ENCODE measurements around the gene WWOX. TPM values are rescaled to one million over a fixed set of nuclear protein-coding genes. Genes with fewer than 3 reads are reported as not detected.

Gene WWOX
- total RNA-seq, 1 donor from 2014 or later: 28.2 TPM

GRCh38 chr16:78759596-78759995 lies 660.1 kb downstream of the WWOX start:
- peaks cover 4% of the 10 kb centered on the region for H3K9me3 Mint-ChIP-seq (ENCODE audit: unreplicated experiment)
- no peaks in the 10 kb centered on the region for H3K4me1 Mint-ChIP-seq (ENCODE audit: unreplicated experiment)
- H3K27me3 Mint-ChIP-seq (ENCODE audit: unreplicated experiment): no peaks in the 10 kb centered on the region
- no peak overlapping the region for H3K27ac Mint-ChIP-seq (ENCODE audit: unreplicated experiment)
- no peak overlapping the region for H3K4me3 Mint-ChIP-seq (ENCODE audit: unreplicated experiment)
- DNase-seq (ENCODE audit: extremely low spot score, unreplicated experiment): no peak
- no peak for TF ChIP-seq CTCF (IDR thresholded peaks at IDR 0.05)
- no peaks in the 10 kb centered on the region for H3K36me3 Mint-ChIP-seq (ENCODE audit: unreplicated experiment)

GRCh38 chr16:78760611-78761010 lies 661.2 kb downstream of the WWOX start:
- H3K4me1 Mint-ChIP-seq (ENCODE audit: unreplicated experiment): no peaks in the 10 kb centered on the region
- no peaks in the 10 kb centered on the region for H3K27me3 Mint-ChIP-seq (ENCODE audit: unreplicated experiment)
- DNase-seq (ENCODE audit: extremely low spot score, unreplicated experiment): no peak
- no peak overlapping the region for H3K4me3 Mint-ChIP-seq (ENCODE audit: unreplicated experiment)
- no peaks in the 10 kb centered on the region for H3K36me3 Mint-ChIP-seq (ENCODE audit: unreplicated experiment)
- no peak overlapping the region for H3K27ac Mint-ChIP-seq (ENCODE audit: unreplicated experiment)
- no peak for TF ChIP-seq CTCF (IDR thresholded peaks at IDR 0.05)
- H3K9me3 Mint-ChIP-seq (ENCODE audit: unreplicated experiment): peaks cover 4% of the 10 kb centered on the region

GRCh38 chr16:78761427-78761826 lies 662.0 kb downstream of the WWOX start:
- peaks cover 4% of the 10 kb centered on the region for H3K9me3 Mint-ChIP-seq (ENCODE audit: unreplicated experiment)
- no peaks in the 10 kb centered on the region for H3K27me3 Mint-ChIP-seq (ENCODE audit: unreplicated experiment)
- no peak overlapping the region for H3K27ac Mint-ChIP-seq (ENCODE audit: unreplicated experiment)
- no peak for TF ChIP-seq CTCF (IDR thresholded peaks at IDR 0.05)
- no peaks in the 10 kb centered on the region for H3K4me1 Mint-ChIP-seq (ENCODE audit: unreplicated experiment)
- no peak for DNase-seq (ENCODE audit: extremely low spot score, unreplicated experiment)
- H3K4me3 Mint-ChIP-seq (ENCODE audit: unreplicated experiment): no peak overlapping the region
- H3K36me3 Mint-ChIP-seq (ENCODE audit: unreplicated experiment): no peaks in the 10 kb centered on the region

- H3K4me3 Mint-ChIP-seq (ENCODE audit: unreplicated experiment): no peak overlapping the region
- no peaks in the 10 kb centered on the region for H3K4me1 Mint-ChIP-seq (ENCODE audit: unreplicated experiment)
- H3K27ac Mint-ChIP-seq (ENCODE audit: unreplicated experiment): no peak overlapping the region
- no peak for TF ChIP-seq CTCF (IDR thresholded peaks at IDR 0.05)
- H3K27me3 Mint-ChIP-seq (ENCODE audit: unreplicated experiment): no peaks in the 10 kb centered on the region
- no peak for DNase-seq (ENCODE audit: extremely low spot score, unreplicated experiment)
- peaks cover 4% of the 10 kb centered on the region for H3K9me3 Mint-ChIP-seq (ENCODE audit: unreplicated experiment)
- H3K36me3 Mint-ChIP-seq (ENCODE audit: unreplicated experiment): no peaks in the 10 kb centered on the region
These were observed 662.8 kb downstream of the WWOX start for GRCh38 chr16:78762222-78762621.

GRCh38 chr16:78763821-78764440 lies 664.5 kb downstream of the WWOX start:
- TF ChIP-seq CTCF (IDR thresholded peaks at IDR 0.05): no peak
- Mint-ChIP-seq H3K27ac (ENCODE audit: unreplicated experiment) (no peak overlapping the region), H3K4me3 (ENCODE audit: unreplicated experiment) (no peak overlapping the region), H3K4me1 (ENCODE audit: unreplicated experiment) (peaks cover 6% of the 10 kb centered on the region), H3K9me3 (ENCODE audit: unreplicated experiment) (peaks cover 4% of the 10 kb centered on the region), H3K36me3 (ENCODE audit: unreplicated experiment) (no peaks in the 10 kb centered on the region), H3K27me3 (ENCODE audit: unreplicated experiment) (no peaks in the 10 kb centered on the region)
- DNase-seq (ENCODE audit: extremely low spot score, unreplicated experiment): no peak
